ENCODE measurements around the gene SIRT3.

SIRT3 gene

GRCh38 chr11:235997-236773, at the start of gene SIRT3 (continued):
- TF ChIP-seq, protein P1, sequence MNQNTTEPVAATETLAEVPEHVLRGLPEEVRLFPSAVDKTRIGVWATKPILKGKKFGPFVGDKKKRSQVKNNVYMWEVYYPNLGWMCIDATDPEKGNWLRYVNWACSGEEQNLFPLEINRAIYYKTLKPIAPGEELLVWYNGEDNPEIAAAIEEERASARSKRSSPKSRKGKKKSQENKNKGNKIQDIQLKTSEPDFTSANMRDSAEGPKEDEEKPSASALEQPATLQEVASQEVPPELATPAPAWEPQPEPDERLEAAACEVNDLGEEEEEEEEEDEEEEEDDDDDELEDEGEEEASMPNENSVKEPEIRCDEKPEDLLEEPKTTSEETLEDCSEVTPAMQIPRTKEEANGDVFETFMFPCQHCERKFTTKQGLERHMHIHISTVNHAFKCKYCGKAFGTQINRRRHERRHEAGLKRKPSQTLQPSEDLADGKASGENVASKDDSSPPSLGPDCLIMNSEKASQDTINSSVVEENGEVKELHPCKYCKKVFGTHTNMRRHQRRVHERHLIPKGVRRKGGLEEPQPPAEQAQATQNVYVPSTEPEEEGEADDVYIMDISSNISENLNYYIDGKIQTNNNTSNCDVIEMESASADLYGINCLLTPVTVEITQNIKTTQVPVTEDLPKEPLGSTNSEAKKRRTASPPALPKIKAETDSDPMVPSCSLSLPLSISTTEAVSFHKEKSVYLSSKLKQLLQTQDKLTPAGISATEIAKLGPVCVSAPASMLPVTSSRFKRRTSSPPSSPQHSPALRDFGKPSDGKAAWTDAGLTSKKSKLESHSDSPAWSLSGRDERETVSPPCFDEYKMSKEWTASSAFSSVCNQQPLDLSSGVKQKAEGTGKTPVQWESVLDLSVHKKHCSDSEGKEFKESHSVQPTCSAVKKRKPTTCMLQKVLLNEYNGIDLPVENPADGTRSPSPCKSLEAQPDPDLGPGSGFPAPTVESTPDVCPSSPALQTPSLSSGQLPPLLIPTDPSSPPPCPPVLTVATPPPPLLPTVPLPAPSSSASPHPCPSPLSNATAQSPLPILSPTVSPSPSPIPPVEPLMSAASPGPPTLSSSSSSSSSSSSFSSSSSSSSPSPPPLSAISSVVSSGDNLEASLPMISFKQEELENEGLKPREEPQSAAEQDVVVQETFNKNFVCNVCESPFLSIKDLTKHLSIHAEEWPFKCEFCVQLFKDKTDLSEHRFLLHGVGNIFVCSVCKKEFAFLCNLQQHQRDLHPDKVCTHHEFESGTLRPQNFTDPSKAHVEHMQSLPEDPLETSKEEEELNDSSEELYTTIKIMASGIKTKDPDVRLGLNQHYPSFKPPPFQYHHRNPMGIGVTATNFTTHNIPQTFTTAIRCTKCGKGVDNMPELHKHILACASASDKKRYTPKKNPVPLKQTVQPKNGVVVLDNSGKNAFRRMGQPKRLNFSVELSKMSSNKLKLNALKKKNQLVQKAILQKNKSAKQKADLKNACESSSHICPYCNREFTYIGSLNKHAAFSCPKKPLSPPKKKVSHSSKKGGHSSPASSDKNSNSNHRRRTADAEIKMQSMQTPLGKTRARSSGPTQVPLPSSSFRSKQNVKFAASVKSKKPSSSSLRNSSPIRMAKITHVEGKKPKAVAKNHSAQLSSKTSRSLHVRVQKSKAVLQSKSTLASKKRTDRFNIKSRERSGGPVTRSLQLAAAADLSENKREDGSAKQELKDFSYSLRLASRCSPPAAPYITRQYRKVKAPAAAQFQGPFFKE (tag by site-specific recombination; IDR thresholded peaks at IDR 0.05; ENCODE audit: borderline replicate concordance), result no peak
- TF ChIP-seq ZNF660 (tag by site-specific recombination; IDR thresholded peaks at IDR 0.05), result no peak
- TF ChIP-seq ZNF530 (tag by site-specific recombination; IDR thresholded peaks at IDR 0.05; ENCODE audit: low read depth), result no peak
- no peak for TF ChIP-seq PRDM6 (tag by site-specific recombination; IDR thresholded peaks at IDR 0.05)
- TF ChIP-seq, protein P2, sequence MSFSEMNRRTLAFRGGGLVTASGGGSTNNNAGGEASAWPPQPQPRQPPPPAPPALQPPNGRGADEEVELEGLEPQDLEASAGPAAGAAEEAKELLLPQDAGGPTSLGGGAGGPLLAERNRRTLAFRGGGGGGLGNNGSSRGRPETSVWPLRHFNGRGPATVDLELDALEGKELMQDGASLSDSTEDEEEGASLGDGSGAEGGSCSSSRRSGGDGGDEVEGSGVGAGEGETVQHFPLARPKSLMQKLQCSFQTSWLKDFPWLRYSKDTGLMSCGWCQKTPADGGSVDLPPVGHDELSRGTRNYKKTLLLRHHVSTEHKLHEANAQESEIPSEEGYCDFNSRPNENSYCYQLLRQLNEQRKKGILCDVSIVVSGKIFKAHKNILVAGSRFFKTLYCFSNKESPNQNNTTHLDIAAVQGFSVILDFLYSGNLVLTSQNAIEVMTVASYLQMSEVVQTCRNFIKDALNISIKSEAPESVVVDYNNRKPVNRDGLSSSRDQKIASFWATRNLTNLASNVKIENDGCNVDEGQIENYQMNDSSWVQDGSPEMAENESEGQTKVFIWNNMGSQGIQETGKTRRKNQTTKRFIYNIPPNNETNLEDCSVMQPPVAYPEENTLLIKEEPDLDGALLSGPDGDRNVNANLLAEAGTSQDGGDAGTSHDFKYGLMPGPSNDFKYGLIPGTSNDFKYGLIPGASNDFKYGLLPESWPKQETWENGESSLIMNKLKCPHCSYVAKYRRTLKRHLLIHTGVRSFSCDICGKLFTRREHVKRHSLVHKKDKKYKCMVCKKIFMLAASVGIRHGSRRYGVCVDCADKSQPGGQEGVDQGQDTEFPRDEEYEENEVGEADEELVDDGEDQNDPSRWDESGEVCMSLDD (tag by site-specific recombination; IDR thresholded peaks at IDR 0.05), result no peak
- TF ChIP-seq ZNF341 (tag by site-specific recombination; IDR thresholded peaks at IDR 0.05; ENCODE audit: low read depth), result no peak
- no peak for TF ChIP-seq ZNF132 (tag by site-specific recombination; IDR thresholded peaks at IDR 0.05; ENCODE audit: borderline replicate concordance)
- TF ChIP-seq SCRT1 (tag by site-specific recombination; IDR thresholded peaks at IDR 0.05; ENCODE audit: borderline replicate concordance), result no peak
- no peak for TF ChIP-seq ZNF37A (tag by site-specific recombination; IDR thresholded peaks at IDR 0.05)
- TF ChIP-seq, protein P3, sequence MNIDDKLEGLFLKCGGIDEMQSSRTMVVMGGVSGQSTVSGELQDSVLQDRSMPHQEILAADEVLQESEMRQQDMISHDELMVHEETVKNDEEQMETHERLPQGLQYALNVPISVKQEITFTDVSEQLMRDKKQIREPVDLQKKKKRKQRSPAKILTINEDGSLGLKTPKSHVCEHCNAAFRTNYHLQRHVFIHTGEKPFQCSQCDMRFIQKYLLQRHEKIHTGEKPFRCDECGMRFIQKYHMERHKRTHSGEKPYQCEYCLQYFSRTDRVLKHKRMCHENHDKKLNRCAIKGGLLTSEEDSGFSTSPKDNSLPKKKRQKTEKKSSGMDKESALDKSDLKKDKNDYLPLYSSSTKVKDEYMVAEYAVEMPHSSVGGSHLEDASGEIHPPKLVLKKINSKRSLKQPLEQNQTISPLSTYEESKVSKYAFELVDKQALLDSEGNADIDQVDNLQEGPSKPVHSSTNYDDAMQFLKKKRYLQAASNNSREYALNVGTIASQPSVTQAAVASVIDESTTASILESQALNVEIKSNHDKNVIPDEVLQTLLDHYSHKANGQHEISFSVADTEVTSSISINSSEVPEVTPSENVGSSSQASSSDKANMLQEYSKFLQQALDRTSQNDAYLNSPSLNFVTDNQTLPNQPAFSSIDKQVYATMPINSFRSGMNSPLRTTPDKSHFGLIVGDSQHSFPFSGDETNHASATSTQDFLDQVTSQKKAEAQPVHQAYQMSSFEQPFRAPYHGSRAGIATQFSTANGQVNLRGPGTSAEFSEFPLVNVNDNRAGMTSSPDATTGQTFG (tag by site-specific recombination; IDR thresholded peaks at IDR 0.05; ENCODE audit: borderline replicate concordance), result no peak
- TF ChIP-seq ZNF202 (tag by site-specific recombination; IDR thresholded peaks at IDR 0.05; ENCODE audit: borderline replicate concordance), result no peak
- TF ChIP-seq KLF8 (tag by site-specific recombination; IDR thresholded peaks at IDR 0.05), result peak; percentile 29; the same call in 1 of the 2 replicates
- TF ChIP-seq ZNF473 (tag by site-specific recombination; IDR thresholded peaks at IDR 0.05), result no peak
- no peak for TF ChIP-seq BCL11A (tag by site-specific recombination; IDR thresholded peaks at IDR 0.05; ENCODE audit: low read depth)
- no peak for TF ChIP-seq MEIS1 (CRISPR knock-in tag; IDR thresholded peaks at IDR 0.05; ENCODE audit: borderline replicate concordance)
- TF ChIP-seq, protein P4, sequence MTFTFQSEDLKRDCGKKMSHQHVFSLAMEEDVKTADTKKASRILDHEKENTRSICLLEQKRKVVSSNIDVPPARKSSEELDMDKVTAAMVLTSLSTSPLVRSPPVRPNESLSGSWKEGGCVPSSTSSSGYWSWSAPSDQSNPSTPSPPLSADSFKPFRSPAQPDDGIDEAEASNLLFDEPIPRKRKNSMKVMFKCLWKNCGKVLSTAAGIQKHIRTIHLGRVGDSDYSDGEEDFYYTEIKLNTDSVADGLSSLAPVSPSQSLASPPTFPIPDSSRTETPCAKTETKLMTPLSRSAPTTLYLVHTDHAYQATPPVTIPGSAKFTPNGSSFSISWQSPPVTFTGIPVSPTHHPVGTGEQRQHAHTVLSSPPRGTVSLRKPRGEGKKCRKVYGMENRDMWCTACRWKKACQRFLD (tag by site-specific recombination; IDR thresholded peaks at IDR 0.05), result no peak
- no peak for TF ChIP-seq ZNF174 (tag by site-specific recombination; IDR thresholded peaks at IDR 0.05)
- no peak for TF ChIP-seq ZNF48 (tag by site-specific recombination; IDR thresholded peaks at IDR 0.05)
- no peak for TF ChIP-seq KLF16 (tag by site-specific recombination; IDR thresholded peaks at IDR 0.05)
- no peak for TF ChIP-seq ZNF792 (tag by site-specific recombination; IDR thresholded peaks at IDR 0.05)
- no peak for TF ChIP-seq ZNF155 (tag by site-specific recombination; IDR thresholded peaks at IDR 0.05)
- no peak for TF ChIP-seq ZBTB1 (tag by site-specific recombination; IDR thresholded peaks at IDR 0.05)
- TF ChIP-seq ZNF701 (tag by site-specific recombination; IDR thresholded peaks at IDR 0.05), result no peak
- TF ChIP-seq ZNF223 (tag by site-specific recombination; IDR thresholded peaks at IDR 0.05), result no peak
- TF ChIP-seq ZNF239 (tag by site-specific recombination; IDR thresholded peaks at IDR 0.05), result no peak
- peak; percentile 63 for TF ChIP-seq SP3 (tag by site-specific recombination; IDR thresholded peaks at IDR 0.05)
- no peak for TF ChIP-seq ZNF114 (tag by site-specific recombination; IDR thresholded peaks at IDR 0.05)
